Thyroid gland (tissue), 4 donors: ENCODE measurements around the gene PHAX.

Experiments used
- CTCF ChIP-seq, 6 experiments: fragments of 200-600 bp in 3 of 6; fragments of 450-650 bp in 3 of 6; sonication (generic) in 3 of 6; IDR thresholded peaks; one replicate each; pipeline ENCODE4 v1.5.1; 2016 to 2019; ENCODE audit warnings: antibody characterized with exemption in 6 of 6, mild to moderate bottlenecking in 2 of 6, inconsistent platforms in 1 of 6, moderate library complexity in 1 of 6
- POLR2A ChIP-seq, 2 donors: fragments of 450-650 bp; IDR thresholded peaks; one replicate each; pipeline ENCODE4 v1.6.1; 2017; ENCODE audit warnings: antibody characterized with exemption in 2 of 2, mild to moderate bottlenecking in 2 of 2, moderate library complexity in 1 of 2

DNA sequence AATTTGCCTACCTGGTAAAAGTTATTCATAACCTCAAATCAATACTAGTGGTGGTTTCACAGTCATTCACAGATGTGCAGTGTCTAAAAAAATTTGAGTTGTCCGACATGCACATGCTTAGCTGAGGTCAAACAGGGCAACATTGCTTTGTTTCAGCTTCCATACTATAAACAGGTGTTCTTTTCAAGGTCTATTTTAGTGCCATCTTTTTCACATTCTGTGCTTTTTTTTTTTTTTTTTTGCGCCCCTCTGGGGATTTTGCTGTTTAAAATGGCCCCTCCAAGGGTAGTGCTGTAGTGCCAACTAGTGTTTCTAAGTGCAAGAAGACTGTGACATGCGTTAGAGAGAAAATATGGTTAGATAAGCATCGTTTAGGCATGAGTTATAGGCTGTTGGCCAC, 14.5 kb downstream of the PHAX start:
- TF ChIP-seq CTCF (IDR thresholded peaks at IDR 0.05) (no peak), POLR2A (IDR thresholded peaks at IDR 0.05) (no peak)
